Embryonic facial prominence (tissue), 1 donor: Measurements from ENCODE around the gene SLC24A4.

Experiments
- DNase-seq: peaks from one replicate; pipeline ENCODE4 v3.0.0-alpha.2; 2016; ENCODE audit errors: extremely low spot score

The SLC24A4 gene

DNA sequence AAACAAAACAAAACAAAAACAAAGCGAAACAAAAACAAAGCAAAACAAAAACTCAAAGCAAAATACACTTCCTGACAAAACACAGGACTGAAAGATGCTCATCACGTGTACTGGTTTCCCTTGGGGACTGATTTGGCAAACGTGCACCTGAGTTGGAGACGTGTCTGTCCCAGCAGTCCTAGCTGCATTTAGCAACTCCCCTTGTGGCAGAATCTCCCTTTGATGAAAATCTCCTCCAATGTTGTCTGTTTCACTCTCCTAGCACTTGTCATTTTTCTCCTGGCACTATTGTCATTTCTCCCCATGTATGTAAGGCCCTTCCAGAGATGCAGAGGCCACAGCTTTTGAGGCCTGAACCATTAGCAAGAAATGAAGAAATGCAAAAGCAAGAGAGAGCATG lies 6.8 kb upstream of the SLC24A4 start:
- no peak for DNase-seq

DNA sequence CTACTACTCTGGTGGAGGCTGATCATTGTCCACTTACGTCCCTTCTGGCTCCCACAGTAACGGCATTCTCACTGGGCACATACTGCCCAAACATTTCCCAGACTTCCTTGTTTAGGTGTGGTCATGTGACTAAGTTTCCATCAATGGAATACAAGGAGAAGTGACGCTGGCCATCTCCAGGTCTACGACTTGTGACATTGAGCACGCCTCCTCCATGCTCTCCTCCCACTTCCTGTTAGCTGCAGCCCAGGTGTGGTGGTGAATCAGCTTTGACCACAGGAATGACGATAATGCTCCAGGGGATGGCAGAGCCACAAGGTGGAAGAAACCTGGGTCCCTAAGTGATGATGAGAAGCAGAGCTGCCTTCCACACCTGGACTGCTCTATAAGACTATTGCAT lies 6.0 kb upstream of the SLC24A4 start:
- no peak for DNase-seq

DNA sequence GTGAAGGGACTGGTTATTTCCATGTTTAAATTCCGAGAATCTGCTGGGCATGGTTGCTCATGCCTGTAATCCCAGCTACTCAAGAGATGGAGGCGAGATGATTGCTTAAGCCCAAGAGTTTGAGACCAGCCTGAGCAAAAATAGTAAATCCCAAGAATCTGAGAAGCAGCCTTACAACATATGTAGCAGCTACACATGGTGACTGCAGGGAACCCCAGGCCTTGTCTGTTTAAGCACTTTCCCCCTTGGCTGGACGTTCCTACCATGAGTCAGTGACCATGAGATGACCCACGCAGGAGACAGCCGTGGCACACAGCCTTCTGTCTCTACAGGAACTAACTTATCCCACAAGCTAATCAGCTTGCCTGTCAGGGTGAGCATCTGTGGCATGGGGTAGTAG lies 5.5 kb upstream of the SLC24A4 start:
- no peak for DNase-seq

DNA sequence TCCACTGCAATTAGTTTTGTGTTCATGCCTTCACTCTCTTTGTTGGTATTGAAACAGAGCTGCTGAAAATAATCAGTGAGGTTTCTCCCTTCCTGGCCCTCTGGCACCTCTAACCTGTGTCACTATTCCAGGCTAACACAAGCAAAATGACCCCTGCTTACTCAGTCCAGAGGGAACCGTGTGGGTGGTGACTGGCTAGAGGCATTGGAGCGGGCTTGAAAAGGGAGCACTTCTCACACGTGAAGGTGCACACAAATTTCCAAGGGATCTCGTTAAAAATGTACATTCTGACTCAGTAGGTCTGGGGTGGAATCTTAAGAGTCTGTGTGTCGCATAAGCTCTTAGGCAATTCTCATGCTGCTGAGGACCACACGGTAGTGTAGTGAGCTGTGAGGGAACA lies 1.3 kb upstream of the SLC24A4 start:
- DNase-seq, result no peak

DNA sequence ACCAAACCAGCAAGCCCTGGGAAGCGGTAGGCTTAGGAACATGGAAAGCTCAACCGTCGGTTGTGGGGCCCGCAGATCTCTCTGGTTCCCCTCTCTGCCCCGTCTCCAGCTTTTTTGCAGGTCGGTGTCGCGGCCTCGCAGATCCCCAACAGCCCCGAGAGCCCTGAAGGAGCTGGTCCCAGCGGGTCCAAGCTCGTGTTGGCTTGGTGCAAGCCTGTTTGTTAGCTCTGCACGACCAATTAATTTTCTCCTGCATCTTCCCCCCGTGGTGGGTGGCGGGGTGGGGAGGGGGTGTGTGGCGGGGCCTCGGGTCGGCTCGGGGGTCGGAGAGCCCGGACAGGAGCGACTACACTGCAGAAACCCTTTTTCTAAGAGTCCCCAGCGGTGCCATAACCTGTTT lies 449 bp upstream of the SLC24A4 start:
- DNase-seq, result no peak

DNA sequence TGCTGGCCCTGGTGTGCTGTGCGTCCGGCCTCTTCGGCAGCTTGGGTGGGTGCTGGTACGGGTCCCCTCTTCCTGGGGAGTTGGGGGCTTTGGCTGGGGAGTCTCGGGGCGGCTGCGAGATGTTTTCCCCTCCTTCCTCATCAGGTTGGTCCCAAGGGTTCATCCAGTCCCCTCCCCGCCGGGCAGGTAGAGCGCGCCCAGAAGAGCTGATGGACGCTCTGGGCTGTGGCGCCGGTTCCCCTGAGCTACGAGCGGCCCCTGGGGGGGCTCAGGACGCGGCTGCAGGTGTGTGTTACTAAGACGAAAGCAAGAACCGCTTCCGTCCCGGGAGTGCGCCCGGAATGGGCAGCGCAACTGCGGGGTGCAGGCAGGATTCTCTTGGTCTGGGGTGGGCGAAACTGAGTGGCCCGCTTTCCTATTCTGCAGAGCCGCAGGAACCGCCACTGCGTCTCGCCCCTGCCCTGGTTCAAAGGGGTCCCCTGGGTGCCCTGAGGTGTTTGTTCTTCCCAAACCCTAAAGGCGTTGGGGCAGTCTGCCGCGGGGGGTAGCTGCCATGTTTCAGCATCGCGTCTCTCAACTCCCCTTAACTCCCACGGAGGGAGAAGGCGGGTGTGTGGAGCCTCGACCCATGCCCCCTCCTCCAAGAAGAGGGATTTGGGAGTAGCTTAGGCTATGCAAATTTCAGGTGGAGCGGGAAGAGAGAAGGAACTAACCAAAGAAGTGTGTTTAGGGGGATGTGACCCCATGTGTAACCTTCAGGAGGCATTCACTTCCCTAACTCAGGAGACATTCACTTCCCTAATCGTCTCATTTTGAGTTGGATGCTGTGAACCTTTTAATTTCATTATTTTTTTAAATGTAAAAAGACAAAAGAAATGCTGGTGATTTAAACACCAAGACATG lies 1.2 kb downstream of the SLC24A4 start:
- DNase-seq, result no peak

DNA sequence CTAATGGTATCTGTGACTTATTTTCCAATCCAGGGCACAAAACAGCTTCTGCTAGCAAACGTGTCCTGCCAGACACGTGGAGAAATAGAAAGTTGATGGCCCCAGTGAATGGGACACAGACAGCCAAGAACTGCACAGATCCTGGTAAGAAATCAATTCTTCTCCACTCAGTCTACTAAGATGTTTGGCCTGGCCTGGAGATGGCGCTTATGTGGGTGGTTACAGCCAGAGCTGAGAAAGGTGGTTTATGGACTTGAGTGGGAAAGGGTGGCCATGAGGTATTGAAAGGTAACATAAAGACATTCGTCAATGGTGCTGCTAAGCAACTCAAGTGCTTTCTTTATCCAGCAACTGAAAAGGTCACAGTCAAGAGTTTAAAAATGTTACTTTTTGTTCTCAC lies 2.9 kb downstream of the SLC24A4 start:
- no peak for DNase-seq

DNA sequence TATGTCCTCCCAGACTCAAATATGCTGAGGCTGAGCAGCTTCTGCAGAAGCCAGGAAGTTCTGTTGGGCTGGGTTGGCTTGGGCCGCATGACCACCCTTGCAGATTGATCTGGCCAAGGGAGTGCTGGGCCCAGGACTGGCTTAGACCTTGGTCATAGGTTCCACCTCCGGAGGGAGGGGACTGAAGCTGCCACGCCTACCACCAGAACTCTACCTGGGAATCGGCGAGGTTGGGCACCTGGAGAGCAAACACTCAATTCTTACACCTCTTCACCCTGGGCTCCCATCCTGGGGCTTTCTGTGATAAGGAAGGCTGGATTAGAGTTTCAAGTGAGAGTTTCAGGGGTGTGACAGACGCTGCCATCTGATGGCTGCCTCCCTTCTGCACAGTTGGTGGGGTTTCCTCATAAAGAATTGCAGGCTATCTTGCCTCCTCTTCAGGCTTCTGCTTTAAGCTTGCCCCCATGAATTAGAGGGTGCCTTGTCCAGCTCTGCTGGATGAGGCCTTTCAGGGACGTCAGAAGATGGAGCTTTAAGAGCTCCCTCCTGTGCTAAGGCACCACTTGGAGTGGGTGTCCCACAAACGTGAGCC lies 5.8 kb downstream of the SLC24A4 start:
- DNase-seq, result no peak

DNA sequence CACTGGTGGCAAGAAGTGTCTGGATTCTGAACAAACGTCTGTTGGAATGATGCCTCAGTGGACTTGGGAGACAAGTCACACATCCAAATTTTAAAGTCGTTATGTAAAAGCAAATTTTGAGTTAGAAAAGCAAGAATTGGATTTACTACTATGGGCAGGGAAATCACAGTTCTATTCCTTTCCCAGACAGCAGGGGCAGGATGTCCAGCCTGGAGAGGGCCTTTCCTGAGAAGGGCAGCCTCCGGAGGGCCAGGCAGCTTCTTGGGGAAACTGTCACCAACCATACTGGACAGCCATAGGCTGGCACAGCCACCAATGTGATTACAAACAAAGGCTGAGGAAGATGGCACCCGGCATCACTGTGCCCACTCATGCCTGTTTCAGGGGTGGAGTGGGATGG lies 11.1 kb downstream of the SLC24A4 start:
- DNase-seq, result no peak

DNA sequence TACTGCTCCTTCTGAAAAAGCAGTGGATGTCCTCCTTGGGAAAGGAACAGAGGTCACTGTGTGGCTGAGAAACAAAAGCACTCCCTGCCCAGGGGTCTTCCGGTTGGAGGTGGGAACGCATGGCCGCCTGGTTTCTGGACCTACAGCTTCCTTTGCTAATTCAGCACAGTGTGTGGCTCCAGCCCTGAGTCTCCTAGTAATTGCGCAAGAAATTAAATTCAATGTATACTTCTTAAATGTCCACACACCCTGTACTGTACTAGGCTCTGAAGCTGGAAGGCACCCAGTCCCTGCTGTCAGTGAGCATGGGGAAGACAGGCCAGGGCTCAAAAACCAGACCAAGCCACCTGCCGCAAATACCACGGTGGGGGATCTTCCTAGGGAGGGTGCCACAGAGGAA lies 13.4 kb downstream of the SLC24A4 start:
- no peak for DNase-seq

DNA sequence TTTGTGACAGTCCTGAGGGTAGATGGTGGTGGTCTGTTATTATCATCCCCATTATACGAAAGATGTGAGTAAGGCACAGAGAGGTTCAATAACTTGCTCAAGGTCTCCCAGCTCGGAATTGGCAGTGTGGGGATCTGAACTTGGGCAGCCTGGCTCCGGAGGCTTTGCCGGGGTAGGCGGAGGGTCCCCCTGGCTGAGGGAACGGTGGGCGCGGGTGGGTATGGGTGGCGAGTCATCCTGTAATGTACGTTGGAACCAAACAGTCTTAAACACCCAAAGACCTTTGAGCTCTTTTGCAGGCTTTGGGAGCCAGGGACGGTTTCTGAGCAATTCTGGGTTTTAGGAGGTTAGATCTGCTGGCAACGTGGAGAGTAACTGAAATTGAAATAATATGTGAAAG lies 16.5 kb downstream of the SLC24A4 start:
- no peak for DNase-seq

DNA sequence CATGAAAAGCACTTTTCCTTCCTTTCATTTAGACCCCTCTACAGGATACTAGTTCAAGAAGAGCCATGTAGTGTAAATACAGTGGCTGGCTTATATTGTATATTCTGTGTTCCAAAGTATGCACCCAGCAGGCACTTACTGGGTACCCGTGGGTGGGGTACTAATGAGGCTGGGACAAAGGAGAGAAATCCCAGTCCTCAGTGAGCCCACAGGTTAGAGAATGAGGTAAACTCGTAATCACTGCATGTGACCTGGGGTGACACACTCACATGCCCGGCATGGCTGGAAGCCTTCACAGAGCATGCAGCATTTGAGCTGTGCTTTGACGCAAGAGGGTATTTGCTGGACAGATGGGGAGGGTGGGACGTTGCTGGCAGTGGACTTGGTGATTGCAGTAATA lies 17.1 kb downstream of the SLC24A4 start:
- no peak for DNase-seq

DNA sequence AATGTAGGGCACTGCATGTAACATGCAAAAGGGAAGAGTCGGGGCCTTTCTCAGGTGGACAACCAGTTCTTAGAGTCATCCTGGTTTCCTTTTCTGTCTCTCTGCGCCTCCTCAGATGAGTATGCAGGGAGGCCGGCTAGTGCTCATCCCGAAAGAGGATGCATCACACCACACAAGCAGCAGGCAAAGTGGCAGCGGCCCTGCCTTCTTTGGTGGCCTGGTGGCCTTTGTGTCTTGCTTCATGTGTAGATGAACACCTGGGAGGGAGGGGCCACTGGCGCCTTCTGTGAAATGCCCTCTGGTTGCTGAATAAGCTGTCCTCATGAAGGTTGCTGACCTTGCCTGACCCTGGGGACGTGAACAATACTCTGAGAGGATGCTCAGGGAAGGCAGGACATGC lies 18.0 kb downstream of the SLC24A4 start:
- DNase-seq, result no peak

DNA sequence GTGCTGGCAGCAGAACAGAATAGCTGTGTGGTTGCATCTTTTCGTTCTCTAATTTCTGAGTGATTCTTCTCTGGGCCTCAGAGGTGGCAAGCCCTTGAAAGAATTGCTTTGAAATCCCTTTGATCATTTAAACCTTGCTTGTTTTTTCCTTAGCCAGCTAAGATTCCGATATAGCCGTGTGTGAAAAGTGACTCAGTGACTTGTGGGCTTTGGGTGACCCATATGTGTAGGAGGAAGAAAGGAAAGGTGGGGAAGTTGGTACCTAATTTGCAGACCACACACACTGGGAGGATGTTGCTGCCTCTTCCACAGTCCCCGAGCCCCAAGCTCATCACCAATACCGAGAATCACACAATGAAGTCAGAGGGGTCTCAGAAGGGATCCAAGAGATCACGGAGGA lies 18.8 kb downstream of the SLC24A4 start:
- DNase-seq, result no peak

DNA sequence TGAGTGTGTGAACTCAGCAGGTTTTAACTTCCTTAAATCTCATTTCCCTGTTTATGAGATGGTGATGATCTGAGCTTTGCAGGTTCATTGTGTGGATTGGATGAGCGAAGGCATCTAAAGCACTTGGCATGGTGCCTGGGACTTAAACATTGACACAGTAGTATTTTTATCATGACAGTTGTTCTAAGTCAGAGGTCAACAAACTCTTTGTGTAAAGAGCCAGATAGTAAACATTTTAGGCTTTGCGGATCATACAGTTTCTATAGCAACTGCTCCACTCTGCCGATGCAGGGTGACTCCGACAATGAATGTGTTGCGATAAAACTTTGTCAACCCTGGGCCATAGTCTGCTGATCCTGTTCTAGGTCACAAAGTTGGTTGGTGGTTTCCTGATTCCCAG lies 25.2 kb downstream of the SLC24A4 start:
- no peak for DNase-seq

DNA sequence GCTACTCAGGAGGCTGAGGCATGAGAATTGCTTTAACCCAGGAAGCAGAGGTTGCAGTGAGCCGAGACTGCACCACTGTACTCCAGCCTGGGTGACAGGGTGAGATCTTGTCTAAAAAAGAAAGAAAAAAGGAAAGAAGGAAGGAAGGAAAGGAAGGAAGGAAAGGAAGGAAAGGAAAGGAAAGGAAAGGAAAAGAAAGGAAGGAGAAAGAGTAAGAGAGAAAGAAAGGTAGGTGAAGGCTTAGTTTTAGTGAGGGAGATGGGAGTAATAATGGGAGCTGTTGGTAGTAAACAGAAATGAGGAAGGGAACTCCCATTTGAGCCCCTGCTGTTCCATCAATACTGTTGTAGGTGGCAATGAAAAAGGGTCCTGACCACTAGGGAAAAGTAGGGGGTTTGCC lies 28.8 kb downstream of the SLC24A4 start:
- DNase-seq, result no peak

DNA sequence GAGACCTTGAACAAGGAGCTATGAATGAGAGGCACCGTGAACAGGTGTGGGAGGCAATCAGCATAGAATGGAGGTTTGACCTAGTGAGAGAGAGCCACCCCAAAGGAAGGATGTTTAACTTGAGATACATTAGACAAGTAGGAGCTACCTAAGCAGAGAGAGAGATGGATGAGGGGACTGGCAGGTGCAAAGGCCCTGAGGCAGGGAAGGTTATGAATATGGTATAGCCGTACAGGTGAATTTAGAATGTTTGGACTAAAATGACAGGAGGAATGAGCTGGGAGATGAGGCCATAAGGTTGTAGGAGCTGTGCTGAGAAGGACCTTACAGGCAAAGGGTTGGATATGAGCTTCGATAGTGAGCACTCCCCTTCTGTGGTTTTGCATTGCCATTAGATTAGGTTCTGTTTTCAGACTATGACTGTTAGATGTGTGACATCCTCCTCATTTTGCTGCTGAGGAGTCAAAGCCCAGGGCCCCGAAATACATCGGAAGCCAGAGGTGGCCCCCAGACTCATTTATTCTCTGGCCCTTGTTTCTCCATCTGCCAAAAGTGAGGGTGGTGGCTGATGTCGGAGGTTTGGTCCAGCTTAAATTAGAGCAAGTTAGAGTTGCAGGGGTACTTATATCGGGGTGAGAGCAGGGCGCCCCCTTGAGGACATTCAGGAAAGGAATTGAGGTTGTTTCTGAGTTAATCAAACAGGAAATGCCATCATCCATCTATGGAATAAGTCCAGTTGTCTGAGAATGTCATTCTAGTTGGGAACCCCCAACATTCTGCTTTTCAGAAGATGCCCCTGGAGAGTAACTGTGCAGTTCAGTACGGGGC lies 29.4 kb downstream of the SLC24A4 start:
- no peak for DNase-seq

DNA sequence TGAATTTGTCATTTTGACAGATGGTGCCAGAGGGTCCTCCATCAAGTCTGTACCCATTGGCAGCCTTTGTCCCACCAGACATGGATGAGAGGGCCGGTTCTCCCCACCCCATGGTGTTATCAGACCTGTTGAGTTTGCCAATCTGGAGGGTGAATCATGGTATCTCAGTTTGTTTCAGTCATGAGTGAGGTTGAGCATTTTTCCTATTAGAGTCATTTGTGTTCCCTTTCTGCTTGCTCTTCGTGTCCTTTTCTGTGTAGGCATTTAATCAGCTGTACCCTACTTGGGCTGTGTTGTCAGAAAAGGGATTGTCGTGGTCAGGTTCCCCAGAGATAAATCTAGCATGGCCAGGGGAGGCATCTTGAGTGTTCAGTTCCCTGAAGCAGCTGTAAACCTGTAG lies 30.5 kb downstream of the SLC24A4 start:
- DNase-seq, result no peak

DNA sequence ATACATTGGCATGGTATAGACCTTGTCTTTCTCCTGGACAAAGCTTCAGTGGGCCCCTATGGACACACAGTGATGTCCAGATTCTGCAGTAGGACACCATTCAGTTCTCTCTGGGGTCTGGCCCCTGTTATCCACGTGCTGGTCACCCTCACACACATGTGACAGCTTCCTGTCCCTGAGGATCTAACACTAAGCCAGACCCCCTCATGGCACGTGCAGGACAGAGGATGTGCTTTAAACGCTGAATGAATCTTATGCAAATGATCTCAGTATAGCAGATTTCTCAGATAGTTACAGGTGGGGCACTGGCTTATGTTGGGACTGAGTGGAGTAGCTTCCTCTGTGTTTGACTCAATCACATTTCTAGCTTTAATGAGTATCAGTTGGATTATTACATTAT lies 33.7 kb downstream of the SLC24A4 start:
- no peak for DNase-seq

DNA sequence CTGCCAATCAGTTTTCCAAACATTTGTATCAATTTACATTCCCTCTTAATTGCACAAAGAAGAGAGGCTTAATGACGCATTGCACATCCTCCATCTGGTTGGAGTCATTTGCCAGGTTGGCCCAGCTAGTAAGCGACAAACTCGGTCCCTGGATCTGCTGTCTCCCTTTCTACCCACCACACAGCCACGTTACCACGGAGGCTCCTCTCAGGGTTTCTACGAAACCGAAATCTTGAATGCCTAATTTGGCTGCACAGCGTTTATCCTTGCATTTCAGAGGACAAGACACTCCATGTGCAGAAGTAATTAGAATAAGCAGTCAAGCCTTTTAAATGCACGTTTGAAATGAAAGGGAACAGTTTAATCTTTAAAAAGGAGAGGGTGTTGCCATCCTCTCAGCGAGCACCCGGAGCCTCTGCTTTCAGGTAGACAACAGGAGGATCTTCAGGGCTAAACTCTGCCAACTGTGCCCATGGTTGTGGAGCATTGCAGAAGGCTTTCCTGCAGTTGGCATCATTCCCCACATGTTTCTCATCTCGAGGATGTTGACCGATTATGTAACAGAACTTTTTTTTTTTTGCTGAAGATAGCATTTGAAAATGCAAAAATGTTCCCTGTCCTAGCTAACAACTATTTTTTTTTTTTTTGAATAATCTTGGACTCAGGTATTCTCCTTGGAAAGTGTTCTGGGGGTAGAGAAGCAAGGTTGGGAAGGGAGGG lies 37.8 kb downstream of the SLC24A4 start:
- no peak for DNase-seq

DNA sequence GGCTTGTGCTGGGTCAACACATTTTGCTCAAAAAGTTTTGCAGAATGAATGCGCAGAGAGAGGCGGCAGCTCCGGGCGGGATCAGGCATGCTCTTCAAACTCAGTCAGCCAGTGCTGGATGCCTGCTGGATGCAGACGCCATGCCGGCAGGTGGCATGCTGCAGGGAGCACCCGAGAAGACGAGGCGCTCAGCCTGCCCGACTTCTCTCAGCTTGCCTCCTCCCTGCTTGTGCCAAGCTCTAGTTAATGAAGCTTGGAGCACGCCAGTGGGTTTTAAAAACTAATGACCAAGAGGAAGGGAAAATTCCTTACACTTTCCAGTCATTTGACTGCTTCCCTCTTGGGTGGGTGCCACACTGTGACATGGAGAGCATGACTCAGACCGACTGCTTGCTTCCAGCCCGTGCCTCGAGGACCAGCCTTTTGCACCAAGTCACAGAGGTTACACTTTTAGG lies 39.8 kb downstream of the SLC24A4 start:
- no peak for DNase-seq

DNA sequence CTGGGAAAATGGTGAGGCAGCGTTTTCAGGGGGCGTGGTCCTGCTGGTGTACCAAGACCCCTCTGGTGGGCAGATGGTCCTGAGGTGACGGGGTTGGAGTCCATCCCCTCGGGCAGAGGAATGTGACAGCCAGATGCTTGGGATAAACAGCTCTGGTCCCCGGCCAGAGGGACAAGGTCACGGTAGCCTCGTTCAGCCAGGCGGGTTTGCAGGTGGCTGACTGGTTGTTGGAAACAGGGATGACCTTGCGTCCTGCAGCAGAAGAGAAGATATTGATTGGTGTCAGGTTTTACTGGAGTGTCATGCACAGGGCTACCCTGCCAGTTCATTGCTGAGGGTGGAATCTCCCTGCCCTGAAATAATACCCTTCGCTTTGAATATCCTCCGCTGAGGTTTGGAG lies 43.3 kb downstream of the SLC24A4 start:
- DNase-seq, result no peak
